HG02588 (cell line): ENCODE measurements around the gene KHDC4.

Experiments used
- ATAC-seq: cut with Tn5 transposase; IDR thresholded peaks from one replicate; pipeline ENCODE4 v1.9.1; 2021; ENCODE audit warnings: mild to moderate bottlenecking, moderate library complexity; ENCODE audit not compliant: unreplicated experiment

Gene KHDC4

GRCh38 chr1:155934097-155934935 lies at the start of gene KHDC4:
Gene KHDC4 (minus strand): TSS chr1:155934413. CDS start chr1:155934373, 40 bp downstream.
- peak; percentile 84 for ATAC-seq

GRCh38 chr1:155983191-155984024 lies 49.2 kb upstream of the KHDC4 start:
- no peak for ATAC-seq

DNA sequence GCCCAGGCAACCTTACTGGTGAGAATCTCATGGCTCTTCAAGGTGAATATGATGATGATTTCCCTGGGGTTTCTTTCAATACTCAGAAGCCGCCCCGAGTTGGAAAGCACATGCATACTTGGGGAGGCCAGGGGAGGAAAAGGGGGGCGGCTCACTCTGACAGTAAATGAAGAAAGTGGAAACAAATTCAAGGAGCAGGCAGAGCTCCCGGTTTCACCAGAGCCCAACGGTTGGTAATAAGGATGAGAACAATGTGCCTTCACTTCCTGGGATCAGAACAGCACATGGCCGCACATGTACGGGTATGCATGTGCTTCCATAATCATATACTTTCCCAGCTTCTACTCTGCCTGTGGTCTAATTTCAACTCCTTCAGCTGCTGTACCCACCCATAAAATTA lies 47.9 kb upstream of the KHDC4 start:
- no peak for ATAC-seq

GRCh38 chr1:155981266-155982088 lies 47.3 kb upstream of the KHDC4 start:
- no peak for ATAC-seq

DNA sequence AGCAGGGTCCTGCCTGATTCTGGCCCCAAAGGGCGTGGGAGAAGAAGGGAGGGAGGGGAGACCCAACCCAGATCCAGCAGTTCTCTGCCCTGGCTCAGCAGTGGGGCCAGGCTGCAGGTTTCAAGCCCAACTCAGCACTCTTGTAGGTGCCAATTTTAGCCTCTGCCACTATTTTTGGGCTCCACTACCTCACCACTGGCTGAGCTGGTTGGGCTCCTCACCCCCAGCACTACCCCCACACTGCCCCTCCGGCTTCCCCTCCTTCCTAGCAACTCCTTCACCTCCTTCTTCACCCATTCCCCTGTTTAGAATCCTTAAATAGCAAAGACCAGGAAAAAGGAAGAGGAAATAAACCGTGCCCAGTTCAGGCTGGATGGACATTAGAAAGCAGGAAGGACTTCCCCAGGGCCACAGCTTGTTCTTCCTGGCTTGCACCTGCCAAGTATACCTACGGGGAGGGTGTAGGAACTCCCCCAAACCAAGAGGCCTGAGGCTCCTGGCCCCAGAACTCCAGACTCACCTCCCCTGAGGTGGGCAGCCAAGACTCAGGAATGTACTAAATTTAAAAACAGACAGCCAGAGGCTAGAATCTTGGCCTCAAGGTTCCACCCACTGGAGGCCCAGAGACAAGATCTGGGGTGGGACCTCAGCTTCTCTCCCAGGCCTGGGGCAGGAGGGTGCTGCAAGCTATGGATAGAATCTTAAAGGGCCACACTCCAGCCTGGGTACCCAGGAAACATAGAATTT lies 45.6 kb upstream of the KHDC4 start:
- ATAC-seq, result no peak

- ATAC-seq, result no peak
Measured at GRCh38 chr1:155978973-155979429, 44.8 kb upstream of the KHDC4 start.

- peak; percentile 35 for ATAC-seq
Measured at GRCh38 chr1:155978325-155978972, 44.2 kb upstream of the KHDC4 start, which contains the start of gene ARHGEF2. Gene ARHGEF2 (minus strand): TSS chr1:155978547. CDS start chr1:155978427, 120 bp downstream.

DNA sequence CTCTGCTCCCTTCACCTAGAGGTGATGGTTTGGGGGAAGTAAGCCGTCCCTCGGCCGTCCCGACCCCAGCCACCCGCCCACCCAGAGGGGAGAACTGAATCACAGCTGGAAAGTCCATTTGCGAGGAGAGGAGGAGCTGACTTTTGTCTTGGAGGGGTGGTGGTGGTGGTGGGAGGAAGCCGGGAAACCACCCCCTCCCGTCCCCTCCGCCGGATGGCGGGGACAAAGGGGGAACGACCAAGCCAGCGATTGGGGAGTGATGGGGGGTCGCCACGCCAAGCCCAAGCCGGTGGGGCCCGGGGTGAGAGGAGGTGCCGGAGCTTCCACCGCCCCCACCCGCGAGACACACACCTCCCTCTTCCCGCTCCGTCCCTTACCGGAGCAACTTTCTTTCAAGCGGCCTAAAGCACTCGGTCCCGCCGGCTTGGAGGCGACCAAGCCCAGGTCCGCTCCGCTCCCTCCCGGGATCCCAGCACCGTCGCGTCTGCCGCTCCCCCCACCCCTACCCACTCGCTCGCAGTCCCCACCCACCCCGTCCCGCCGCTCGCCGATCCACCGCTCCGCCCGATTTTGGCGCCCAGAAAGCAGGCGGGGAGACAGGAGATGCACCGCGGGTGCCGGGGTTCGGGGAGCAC lies 43.6 kb upstream of the KHDC4 start:
- no peak for ATAC-seq

DNA sequence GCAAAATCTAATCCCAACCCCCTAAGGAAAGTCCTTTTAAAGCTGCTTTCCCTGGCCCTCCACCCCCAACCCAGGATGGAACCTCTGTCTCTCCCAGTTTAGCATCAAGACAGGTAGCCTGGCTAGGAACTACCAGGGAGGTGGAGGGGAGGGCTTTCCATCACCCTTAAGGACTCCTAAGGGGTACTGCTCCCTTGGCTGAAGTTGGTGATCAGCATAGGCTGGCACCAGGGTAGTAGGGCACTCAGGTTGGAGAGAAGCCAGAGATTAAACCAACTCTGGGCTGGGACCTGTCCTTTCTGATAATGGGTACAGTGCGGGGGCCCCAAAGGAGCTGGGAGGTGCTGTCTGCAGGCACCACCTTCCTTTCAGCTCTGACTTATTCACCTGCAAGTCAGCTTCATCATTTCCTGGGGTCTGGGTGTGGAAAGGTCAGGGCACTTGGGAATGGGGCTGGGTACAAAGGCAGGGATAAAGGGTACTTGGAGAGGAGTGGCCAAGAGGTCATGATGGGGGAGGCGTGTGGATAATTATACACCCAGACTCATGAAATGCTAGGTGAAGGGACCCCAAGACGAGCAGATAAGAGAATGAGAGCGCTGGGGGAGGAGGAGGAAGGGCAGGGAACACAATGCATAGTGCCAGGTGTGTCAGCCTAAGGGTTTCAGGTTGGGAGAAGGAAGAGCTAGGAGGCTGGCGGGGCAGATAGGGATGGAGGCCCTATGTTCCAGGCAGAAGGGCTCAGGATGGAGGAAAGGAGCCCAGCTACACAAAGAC lies 42.9 kb upstream of the KHDC4 start:
- no peak for ATAC-seq

DNA sequence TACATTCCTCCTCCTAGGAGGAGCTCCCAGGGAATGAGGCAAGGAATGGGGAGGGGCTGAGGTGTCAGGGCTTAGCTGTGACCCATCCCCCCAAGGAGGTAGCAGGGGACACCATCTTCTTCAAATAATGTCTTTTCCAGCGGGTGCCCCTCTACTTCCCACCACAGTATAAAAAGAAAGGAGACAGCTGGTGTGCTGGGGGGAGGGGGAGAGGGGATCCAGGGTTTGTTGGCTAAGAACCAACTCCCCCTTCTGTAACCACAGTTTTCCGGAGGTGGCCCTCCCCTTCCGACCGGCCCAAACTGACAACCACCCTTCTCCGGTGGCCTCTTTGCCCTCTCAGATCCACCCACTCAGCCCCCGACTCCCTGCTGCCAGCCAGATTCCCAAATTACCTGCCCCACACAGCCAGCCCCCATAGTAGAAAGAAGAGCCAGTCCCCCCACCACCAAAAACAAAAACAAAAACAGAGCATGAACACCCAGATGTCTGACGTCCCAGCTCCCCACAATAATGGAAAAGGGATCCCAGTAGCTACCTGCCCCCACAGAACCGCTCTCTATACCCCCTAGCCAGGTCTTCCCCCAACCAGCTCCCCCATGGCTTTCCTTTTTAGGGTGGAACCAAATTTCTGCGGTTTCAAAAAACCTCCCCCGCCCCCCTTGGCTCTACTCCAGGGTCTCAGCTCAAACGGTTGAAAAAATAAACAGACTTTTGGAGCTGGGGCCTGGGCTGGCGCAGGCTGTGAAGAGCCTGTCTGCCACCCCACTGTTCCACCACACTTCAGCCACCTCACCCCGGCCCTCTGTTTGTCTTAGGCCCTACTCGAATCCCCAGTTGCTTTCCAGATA lies 42.1 kb upstream of the KHDC4 start:
- no peak for ATAC-seq

DNA sequence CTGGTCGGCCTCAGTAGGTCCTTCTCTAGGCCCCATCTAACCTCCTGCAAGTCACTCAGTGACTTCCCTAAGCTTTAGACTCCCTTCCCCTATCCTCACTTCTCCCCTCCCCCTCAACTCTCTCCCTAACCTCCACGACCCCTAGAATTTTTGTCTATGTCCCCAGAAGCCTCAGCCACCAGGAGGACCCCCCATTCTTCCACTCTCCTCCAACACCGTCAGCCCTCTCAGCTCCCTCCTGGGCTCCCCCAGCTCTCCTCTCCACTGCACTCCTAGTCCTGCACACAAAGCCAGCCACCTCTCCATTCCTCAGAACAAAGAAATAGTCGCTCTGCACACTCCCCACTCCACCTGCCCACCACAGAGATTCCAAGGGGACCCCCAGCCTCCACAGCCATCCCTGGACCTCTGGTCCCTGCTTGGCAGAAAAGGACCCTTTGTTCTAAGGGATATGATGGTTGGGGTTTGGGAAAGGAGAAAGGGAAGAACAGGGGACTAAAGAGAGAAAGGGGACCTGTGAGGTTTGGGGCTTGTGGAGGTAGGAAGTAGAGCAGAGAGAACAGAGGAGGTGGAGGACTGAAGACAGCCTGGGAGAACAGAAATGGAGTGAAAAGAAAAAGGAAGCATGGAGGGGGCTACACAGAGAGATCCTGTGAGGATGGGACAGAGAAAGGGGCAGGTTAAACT lies 41.3 kb upstream of the KHDC4 start:
- no peak for ATAC-seq

DNA sequence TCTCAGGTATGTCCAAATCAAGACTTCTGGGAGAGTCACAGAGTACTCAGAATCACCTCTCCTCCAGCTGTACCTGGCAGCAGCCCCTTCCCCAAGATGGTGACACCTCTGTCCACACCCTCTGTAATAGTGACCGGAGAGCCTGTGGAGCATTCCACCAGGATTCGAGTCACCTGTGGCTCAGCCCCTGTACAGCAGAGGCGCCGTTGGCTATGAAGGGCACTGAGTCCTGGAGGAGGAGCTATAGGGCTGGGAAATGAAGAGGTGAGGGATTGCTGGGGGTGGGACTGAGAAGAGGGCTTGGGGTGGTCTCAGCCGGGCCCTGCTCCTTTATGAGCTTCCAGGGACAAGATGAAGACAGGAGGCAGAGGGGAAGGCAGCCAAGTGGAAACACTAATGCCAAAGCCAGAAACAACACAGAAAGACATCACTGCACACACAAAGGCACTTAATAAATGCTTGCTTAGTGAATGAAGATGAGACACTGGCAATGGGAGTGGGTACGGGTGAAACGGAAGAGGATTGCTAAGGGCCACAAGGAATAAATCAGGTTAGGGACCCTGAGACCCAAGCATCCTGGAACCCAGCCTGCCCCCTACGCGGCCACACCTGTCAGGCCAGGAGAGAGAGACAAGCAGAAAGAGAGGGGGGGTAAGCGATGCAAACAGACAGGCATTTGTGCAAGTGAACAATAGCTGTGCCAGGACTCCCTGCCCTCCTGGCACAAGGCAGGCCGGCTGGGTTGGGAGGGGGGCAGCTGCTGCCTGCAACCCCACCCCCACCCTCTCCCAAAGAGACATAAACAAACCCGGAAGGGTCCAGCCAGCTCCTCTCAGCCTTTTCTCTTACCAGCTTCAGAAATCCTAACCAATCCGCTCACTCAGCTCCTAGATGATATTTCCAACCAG lies 40.2 kb upstream of the KHDC4 start:
- ATAC-seq, result no peak

- ATAC-seq, result no peak
Measured at GRCh38 chr1:155973723-155974122, 39.5 kb upstream of the KHDC4 start.

- ATAC-seq, result no peak
Measured at GRCh38 chr1:155971910-155972809, 37.9 kb upstream of the KHDC4 start.
